HG02852 (cell line): ENCODE measurements around the gene CSHL1.

ENCODE experiments used
- ATAC-seq: cut with Tn5 transposase; IDR thresholded peaks from one replicate; pipeline ENCODE4 v1.9.1; 2021; ENCODE audit warnings: mild to moderate bottlenecking, moderate library complexity; ENCODE audit not compliant: unreplicated experiment

The CSHL1 gene

GRCh38 chr17:63911041-63911635, at the start of gene CSHL1:
Gene CSHL1 (minus strand): TSS chr17:63911258. CDS start chr17:63911196, 62 bp downstream.
- no peak for ATAC-seq

GRCh38 chr17:63960430-63960829, 49.4 kb upstream of the CSHL1 start:
- no peak for ATAC-seq

- ATAC-seq, result no peak
These were observed 48.9 kb upstream of the CSHL1 start for GRCh38 chr17:63960006-63960405.

DNA sequence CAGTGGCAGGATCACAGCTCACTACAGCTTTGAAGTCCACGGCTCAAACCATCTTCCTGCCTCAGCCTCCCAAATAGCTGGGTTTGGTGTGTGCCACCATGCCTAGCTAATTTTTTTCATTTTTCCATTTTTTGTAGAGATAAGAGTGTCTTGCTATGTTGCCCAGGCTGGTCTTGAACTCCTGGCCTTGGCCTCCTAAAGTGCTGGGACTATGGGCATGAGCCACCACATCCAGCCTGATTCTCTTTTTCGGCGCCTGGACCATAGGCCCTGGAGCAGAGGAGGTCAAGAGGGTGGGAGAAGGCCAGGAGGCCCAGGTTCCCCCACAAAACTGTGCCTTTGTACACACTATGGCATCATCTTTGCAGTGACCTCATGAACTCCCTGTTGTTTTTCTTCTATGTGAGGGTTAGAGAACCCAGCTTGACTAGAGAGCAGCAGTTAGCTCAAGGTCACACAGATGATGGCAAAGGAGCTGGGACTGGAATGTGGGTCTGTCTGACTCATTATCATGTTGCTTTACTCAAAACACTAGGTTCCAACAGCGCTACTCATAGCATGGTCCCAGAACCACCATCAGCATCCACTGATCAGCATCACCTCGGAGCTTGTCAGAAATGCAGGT, 45.4 kb upstream of the CSHL1 start:
- no peak for ATAC-seq

GRCh38 chr17:63955791-63956190, 44.7 kb upstream of the CSHL1 start:
- ATAC-seq, result no peak

GRCh38 chr17:63955232-63955631, 44.2 kb upstream of the CSHL1 start:
- ATAC-seq, result no peak

DNA sequence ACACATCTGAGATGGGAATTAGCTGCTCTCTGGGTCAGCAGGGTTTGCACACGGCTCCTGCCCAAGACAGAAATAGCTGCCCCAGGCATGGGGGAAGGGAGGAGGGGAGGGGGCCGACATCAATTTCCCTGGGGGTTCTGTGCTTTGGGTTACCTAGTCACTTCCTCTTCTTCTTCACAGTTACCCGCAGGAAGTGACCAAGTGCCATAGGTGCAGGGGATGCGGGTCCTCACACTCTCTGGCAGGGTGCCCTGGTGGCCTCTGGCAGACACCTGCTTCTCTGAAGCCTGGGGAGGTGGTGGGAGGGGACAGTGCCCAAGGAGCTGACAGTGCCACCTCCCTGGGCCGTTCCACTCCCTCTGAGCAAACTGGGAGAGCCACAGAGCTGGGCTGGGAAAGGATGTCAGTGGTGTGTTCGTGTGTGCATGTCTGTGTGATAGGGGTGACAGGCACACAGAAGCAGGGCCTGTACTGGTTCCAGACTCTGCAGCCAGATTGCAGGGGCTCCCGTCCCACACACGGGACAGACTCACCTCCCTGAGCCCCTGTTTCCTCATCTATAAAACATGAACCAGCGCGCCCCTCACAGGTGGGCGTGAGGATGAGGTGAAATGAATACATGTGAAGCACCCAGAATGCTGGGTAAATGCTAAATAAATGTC, 43.5 kb upstream of the CSHL1 start:
- no peak for ATAC-seq

GRCh38 chr17:63950940-63951907, 40.2 kb upstream of the CSHL1 start:
- ATAC-seq, result no peak

DNA sequence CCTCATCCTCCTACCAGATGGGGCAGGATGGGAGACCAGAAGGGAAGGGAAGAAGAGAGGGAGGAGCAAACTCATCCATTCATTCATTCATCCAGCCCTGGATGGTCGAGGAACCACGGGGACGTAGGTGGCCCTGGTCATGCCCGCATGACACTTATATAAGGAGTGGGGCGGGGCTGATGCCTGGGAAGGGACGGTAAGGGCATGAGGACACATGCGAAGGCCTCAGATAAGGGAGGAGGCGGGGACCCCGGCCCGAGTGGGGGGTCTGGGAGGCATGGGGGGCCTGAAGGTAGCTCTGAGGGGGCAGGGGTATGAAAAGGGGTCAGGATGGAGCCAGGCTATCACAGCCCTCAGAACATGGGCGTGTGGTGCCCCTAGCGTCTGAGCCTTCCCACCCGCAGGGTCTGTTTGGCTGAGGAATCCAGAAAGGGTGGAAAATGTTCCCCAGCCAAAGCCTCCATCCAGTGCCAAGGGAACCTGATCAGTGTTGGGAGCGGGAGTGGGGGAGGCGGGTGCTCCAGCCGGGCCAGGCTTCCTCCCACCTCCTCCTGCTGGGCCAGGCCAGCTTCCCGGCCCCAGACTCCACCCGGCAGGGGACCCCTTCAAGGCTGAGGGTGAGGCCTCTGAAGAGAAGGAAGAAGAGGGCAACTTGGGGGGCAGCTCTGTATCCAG, 38.7 kb upstream of the CSHL1 start:
- no peak for ATAC-seq

- ATAC-seq, result no peak
These were observed 37.5 kb upstream of the CSHL1 start for GRCh38 chr17:63948521-63948920.

GRCh38 chr17:63947711-63948330, 36.8 kb upstream of the CSHL1 start:
- ATAC-seq, result no peak

DNA sequence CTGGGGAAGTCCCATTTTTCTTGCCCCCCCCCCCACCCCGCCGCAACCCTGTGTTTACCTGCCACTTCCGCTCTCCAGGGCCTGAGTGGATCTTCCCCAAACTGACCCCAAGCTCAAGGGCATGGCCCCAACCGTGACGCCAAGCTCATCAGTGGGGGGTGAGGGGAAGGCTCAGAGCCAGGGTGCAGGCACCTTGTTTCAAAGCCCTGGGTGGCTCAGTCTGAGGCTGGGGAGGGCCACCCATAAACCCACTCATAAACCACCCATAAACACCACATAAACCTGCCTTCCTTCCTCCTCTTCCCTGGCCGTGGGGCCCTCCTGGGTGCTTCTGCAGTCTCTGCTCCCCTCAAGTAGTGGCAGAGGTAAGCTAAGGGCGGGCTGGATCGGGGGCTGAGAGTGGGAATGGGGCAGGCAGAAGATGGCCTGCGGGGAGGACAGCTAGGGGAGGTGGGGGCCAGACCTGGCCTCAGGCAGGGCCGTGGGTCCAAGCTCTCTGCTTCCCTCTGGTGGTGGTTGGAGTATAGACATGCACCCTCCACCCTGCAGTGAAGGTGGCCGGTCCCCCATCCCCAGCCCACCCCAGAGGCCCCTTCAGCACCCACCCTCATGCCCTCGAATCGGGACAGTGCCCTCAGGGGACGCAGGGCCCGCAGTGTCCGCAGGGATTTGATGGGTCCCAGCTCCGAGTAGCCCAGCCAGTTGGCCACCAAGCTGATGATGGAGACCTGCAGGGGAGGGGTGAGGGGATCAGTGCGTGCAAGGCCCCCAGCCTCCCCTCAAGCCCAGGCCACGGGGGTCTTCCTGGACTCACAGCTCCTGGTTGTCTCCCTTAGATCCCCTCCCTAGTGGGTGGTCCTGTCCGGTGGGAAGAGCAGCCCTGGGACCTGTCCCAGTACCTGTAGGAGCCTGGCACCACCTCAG, 35.6 kb upstream of the CSHL1 start:
- ATAC-seq, result peak; percentile 52

GRCh38 chr17:63945784-63946439, 34.9 kb upstream of the CSHL1 start:
- no peak for ATAC-seq

- ATAC-seq, result no peak
These were observed 33.9 kb upstream of the CSHL1 start for GRCh38 chr17:63944736-63945499.

DNA sequence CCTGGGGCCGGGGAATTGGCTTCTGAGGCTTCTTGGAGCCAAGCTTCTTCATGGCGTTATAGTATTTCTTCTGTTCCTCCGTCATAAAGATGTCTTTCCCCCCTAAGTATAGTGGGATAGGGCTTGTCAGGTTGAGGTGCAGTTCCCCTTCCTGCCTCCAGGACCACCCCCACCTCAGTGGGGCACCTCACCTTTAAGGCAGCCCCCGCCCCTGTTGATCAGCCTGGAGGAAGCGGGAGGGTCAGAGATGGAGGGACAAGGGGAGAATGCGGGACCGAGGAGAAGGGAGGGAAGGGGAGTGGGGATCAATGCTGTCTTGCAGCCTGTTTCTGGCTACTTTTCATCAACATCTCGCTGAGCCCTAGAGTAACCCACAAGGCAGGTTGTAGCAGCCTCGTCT, 32.7 kb upstream of the CSHL1 start:
- ATAC-seq, result no peak

- no peak for ATAC-seq
These were observed 31.4 kb upstream of the CSHL1 start for GRCh38 chr17:63942309-63942985.

- ATAC-seq, result no peak
These were observed 30.7 kb upstream of the CSHL1 start for GRCh38 chr17:63941751-63942150.
